NCI-H128 (cell line): ENCODE results near the gene PKD2L2.
"Not testable (repeated sequence)": the region's sequence is repeated elsewhere in the genome, so short reads cannot be mapped to it uniquely, and the experiment has no call there.

Experiments
- DNase-seq: peaks from one replicate; lab custom pipeline; 2025; ENCODE audit not compliant: unreplicated experiment; lab: John Stamatoyannopoulos, UW

Gene PKD2L2

GRCh38 chr5:137954131-137954879 is 65.0 kb downstream of the PKD2L2 start:
- no peak for DNase-seq

GRCh38 chr5:137957948-137958347 is 68.7 kb downstream of the PKD2L2 start:
- no peak for DNase-seq

- no peak for DNase-seq
Measured at GRCh38 chr5:137959488-137959887, 70.2 kb downstream of the PKD2L2 start.

GRCh38 chr5:137960141-137960540 is 70.9 kb downstream of the PKD2L2 start:
- no peak for DNase-seq

GRCh38 chr5:137960819-137961218 is 71.6 kb downstream of the PKD2L2 start:
- DNase-seq: no peak

- DNase-seq: not testable (repeated sequence)
Measured at GRCh38 chr5:137970384-137970783, 81.1 kb downstream of the PKD2L2 start.

GRCh38 chr5:137975208-137975607 is 86.0 kb downstream of the PKD2L2 start:
- no peak for DNase-seq

- DNase-seq: no peak
Measured at GRCh38 chr5:137989419-137989818, 100.2 kb downstream of the PKD2L2 start.
